Heart left ventricle (tissue), 13 donors: ENCODE results near the gene MAST4.

Experiments used
- CTCF ChIP-seq, 12 donors: fragments of 200-600 bp; sonication (generic) in 4 of 12; IDR thresholded peaks; one replicate each; pipeline versions ENCODE4 v1.5.0 to v1.8.0; 2018 to 2022; ENCODE audit warnings: antibody characterized with exemption in 12 of 12, mild to moderate bottlenecking in 5 of 12
- POLR2A ChIP-seq, 2 donors: fragments of 450-650 bp; IDR thresholded peaks; one replicate each; pipeline ENCODE4 v1.6.1; 2017; ENCODE audit warnings: antibody characterized with exemption in 2 of 2, mild to moderate bottlenecking in 2 of 2, moderate library complexity in 2 of 2
- donor health status: ischemic (EF 13 %, LVEDD 7.1; RV severe dilation, severe dysfunction).
- donor health status: DM: no; HTN: yes; CAD: no.
- donor health status: DM: no; HTN: no; CAD: no.
- donor health status: ischemic (EF 25% LVEDD 6.9; RV normal size, moderate dysfunction).
- donor health status: ischemic (EF 25% LVEDD 5.7; RV mildly dilated, moderate dysfunction).
- donor health status: ischemic (EF 35%, LVEDD 5.7; RV mildly dilated, moderate dysfunction).
- donor health status: nonischemic (EF 11% LVEDD 7.7; RV severe dilation, severe dysfunction).
- donor health status: DM: yes; HTN: yes; CAD: no.
- donor health status: PGD.
- donor health status: ischemic (EF 29% LVEDD 5.4; RV normal size, mild dysfunction).
- donor health status: nonischemic (EF 23%, LVEDD 6.1; RV moderate dilation, normal function).

- TF ChIP-seq CTCF (IDR thresholded peaks at IDR 0.05) (no peak), POLR2A (IDR thresholded peaks at IDR 0.05) (no peak)
Observed at GRCh38 chr5:66993882-66994281, 397.7 kb downstream of the MAST4 start.
